Measurements from ENCODE around the gene MUC6. TPM values are rescaled to one million over a fixed set of nuclear protein-coding genes. Genes with fewer than 3 reads are reported as not detected.
A peak's percentile ranks its signal among the peaks of the same experiment; 100 is the strongest.

Gene MUC6
- total and polyA plus RNA-seq, 8 donors, result 0.34 to 1.0 (median 0.56) TPM; not detected in 2

GRCh38 chr11:1026641-1027482 lies 9.7 kb downstream of the MUC6 start:
- H3K36me3 ChIP-seq, result no peaks in the 10 kb centered on the region
- intact Hi-C loops (cut with DNase I), result no loop called here
- no peak for TF ChIP-seq CTCF (IDR thresholded peaks at IDR 0.05)
- H3K4me3 ChIP-seq, result no peak overlapping the region
- DNase-seq (peak in 1 of 4 donors; percentile 77), ATAC-seq (no peak)
- H3K27me3 ChIP-seq, result peaks cover 0 to 27% of the 10 kb centered on the region in 2 donors
- H3K9me3 ChIP-seq, result no peaks in the 10 kb centered on the region
- H3K27ac ChIP-seq, result no peak overlapping the region
- no peaks in the 10 kb centered on the region for H3K4me1 ChIP-seq

- DNase-seq (no peak), ATAC-seq (no peak)
- H3K36me3 ChIP-seq, result no peaks in the 10 kb centered on the region
- no peak overlapping the region for H3K27ac ChIP-seq
- no peak for TF ChIP-seq CTCF (IDR thresholded peaks at IDR 0.05)
- no peaks in the 10 kb centered on the region for H3K4me1 ChIP-seq
- no peak overlapping the region for H3K4me3 ChIP-seq
- H3K27me3 ChIP-seq, result peaks cover 0 to 22% of the 10 kb centered on the region in 2 donors
- no peaks in the 10 kb centered on the region for H3K9me3 ChIP-seq
- intact Hi-C loops (cut with DNase I), result no loop called here
Measured at GRCh38 chr11:1026163-1026450, 10.4 kb downstream of the MUC6 start.

- no peaks in the 10 kb centered on the region for H3K9me3 ChIP-seq
- TF ChIP-seq CTCF (IDR thresholded peaks at IDR 0.05), result no peak
- H3K4me3 ChIP-seq, result no peak overlapping the region
- ATAC-seq, result no peak
- no peak overlapping the region for H3K27ac ChIP-seq
- peak in 1 of 4 donors; percentile 74 for DNase-seq
- no peaks in the 10 kb centered on the region for H3K36me3 ChIP-seq
- peaks cover 0 to 17% of the 10 kb centered on the region in 2 donors for H3K27me3 ChIP-seq
- H3K4me1 ChIP-seq, result no peaks in the 10 kb centered on the region
- intact Hi-C loops (cut with DNase I), result no loop called here
Measured at GRCh38 chr11:1025410-1026162, 10.9 kb downstream of the MUC6 start.

- H3K36me3 ChIP-seq, result no peaks in the 10 kb centered on the region
- peaks cover 0 to 10% of the 10 kb centered on the region in 2 donors for H3K27me3 ChIP-seq
- DNase-seq, result peak in 1 of 4 donors; percentile 75
- H3K4me1 ChIP-seq, result no peaks in the 10 kb centered on the region
- no peak overlapping the region for H3K4me3 ChIP-seq
- ATAC-seq, result no peak
- no peak overlapping the region for H3K27ac ChIP-seq
- no peak for TF ChIP-seq CTCF (IDR thresholded peaks at IDR 0.05)
- H3K9me3 ChIP-seq, result no peaks in the 10 kb centered on the region
- intact Hi-C loops (cut with DNase I), result no loop called here
Measured at GRCh38 chr11:1024597-1025409, 11.7 kb downstream of the MUC6 start.
